Prostate gland (tissue), 2 donors: ENCODE measurements around the gene POLD4. TPM values are rescaled to one million over a fixed set of nuclear protein-coding genes. Genes with fewer than 3 reads are reported as not detected.

Experiments
- DNase-seq: peaks from one replicate; pipeline ENCODE4 v3.0.0-alpha.2; 2019; ENCODE audit warnings: low spot score
- H3K27ac ChIP-seq, 2 donors: fragments of 200-600 bp; sonication (generic); 2 replicates each; pipeline ENCODE4 v1.5.1; 2017 to 2019
- H3K27me3 ChIP-seq: fragments of 200-600 bp; sonication (generic); replicated peaks from 2 replicates; pipeline ENCODE4 v1.5.1; 2019; ENCODE audit not compliant: insufficient read depth
- H3K36me3 ChIP-seq, 2 donors: fragments of 200-600 bp; sonication (generic); 1 replicate in 1 of 2; 2 replicates in 1 of 2; pipeline versions ENCODE4 v1.5.1 to v1.8.1; 2017 to 2019
- H3K4me1 ChIP-seq: fragments of 200-600 bp; sonication (generic); replicated peaks from 2 replicates; pipeline ENCODE4 v1.5.1; 2019
- H3K4me3 ChIP-seq, 2 donors: fragments of 200-600 bp; sonication (generic); 2 replicates each; pipeline ENCODE4 v1.5.1; 2017 to 2019
- H3K9me3 ChIP-seq: fragments of 200-600 bp; sonication (generic); 2 replicates; pipeline ENCODE4 v1.5.1; 2017
- CTCF ChIP-seq, 4 experiments: fragments of 200-600 bp in 2 of 4; fragments of 450-650 bp in 2 of 4; sonication (generic) in 2 of 4; IDR thresholded peaks; 1 replicate in 3 of 4; 2 replicates in 1 of 4; pipeline ENCODE4 v1.5.1; 2016 to 2019; ENCODE audit warnings: antibody characterized with exemption in 4 of 4, mild to moderate bottlenecking in 2 of 4, moderate library complexity in 2 of 4
- POLR2A ChIP-seq: fragments of 450-650 bp; IDR thresholded peaks from one replicate; pipeline ENCODE4 v1.6.1; 2016; ENCODE audit warnings: antibody characterized with exemption, mild to moderate bottlenecking
- POLR2AphosphoS5 ChIP-seq: sonication (generic); formaldehyde crosslinking; IDR thresholded peaks from one replicate; pipeline ENCODE4 v1.6.1; 2017; ENCODE audit warnings: antibody characterized with exemption
- WGBS: methylation state at CpG from one replicate; pipeline ENCODE4 v1.1.5; 2018; 5-methylcytosine and 5-hydroxymethylcytosine counted together
- intact Hi-C: fragments of 100-400 bp; cut with DNase I; formaldehyde crosslinking; loops from one replicate; pipeline ENCODE4 v1.14.2; 2022
- total RNA-seq, 2 donors: library from RNA; depleted of rRNA; stranded (reverse); fragments of >200 nt; gene quantifications; one replicate each; pipeline ENCODE4 v1.1.0, GENCODE V29; 2016

Gene POLD4
- total RNA-seq, 2 donors from 2014 or later, result 95.1 to 145 TPM

GRCh38 chr11:67366961-67367760 lies 13.8 kb upstream of the POLD4 start:
- Histone ChIP-seq H3K4me1 (peaks cover 24% of the 10 kb centered on the region), H3K9me3 (no peaks in the 10 kb centered on the region), H3K4me3 (no peak overlapping the region), H3K36me3 (no peaks in the 10 kb centered on the region), H3K27ac (peak overlapping the region; percentile 27 to 32), H3K27me3 (no peaks in the 10 kb centered on the region)
- WGBS, result 33% methylated on average over 14 of the region's 25 CpGs
- DNase-seq, result no peak
- intact Hi-C loops, result no loop called here
- TF ChIP-seq POLR2AphosphoS5 (no peak), POLR2A (no peak), CTCF (IDR thresholded peaks at IDR 0.05) (no peak)

- DNase-seq, result no peak
- Histone ChIP-seq H3K4me1 (peaks cover 18% of the 10 kb centered on the region), H3K4me3 (no peak overlapping the region), H3K27me3 (no peaks in the 10 kb centered on the region), H3K27ac (peak overlapping the region; percentile 27 to 32), H3K9me3 (no peaks in the 10 kb centered on the region), H3K36me3 (no peaks in the 10 kb centered on the region)
- TF ChIP-seq POLR2A (no peak), POLR2AphosphoS5 (no peak), CTCF (IDR thresholded peaks at IDR 0.05) (no peak)
- WGBS, result 16% methylated on average over 8 of the region's 8 CpGs
- intact Hi-C loops, result no loop called here
These were observed 13.2 kb upstream of the POLD4 start for GRCh38 chr11:67366546-67366945.

- no peak for DNase-seq
- Histone ChIP-seq H3K4me3 (no peak overlapping the region), H3K27ac (peak overlapping the region in 1 of 2 donors; percentile 32), H3K9me3 (no peaks in the 10 kb centered on the region), H3K4me1 (peaks cover 16% of the 10 kb centered on the region), H3K36me3 (no peaks in the 10 kb centered on the region), H3K27me3 (no peaks in the 10 kb centered on the region)
- TF ChIP-seq POLR2A (no peak), POLR2AphosphoS5 (no peak), CTCF (IDR thresholded peaks at IDR 0.05) (no peak)
- WGBS, result 49% methylated on average over 14 of the region's 14 CpGs
- intact Hi-C loops, result no loop called here
These were observed 12.5 kb upstream of the POLD4 start for GRCh38 chr11:67365736-67366444.

GRCh38 chr11:67364783-67365722 lies 11.7 kb upstream of the POLD4 start:
- 73% methylated on average over 24 of the region's 24 CpGs for WGBS
- TF ChIP-seq CTCF (IDR thresholded peaks at IDR 0.05) (no peak), POLR2A (no peak), POLR2AphosphoS5 (no peak)
- intact Hi-C loops, result no loop called here
- H3K9me3 ChIP-seq, result no peaks in the 10 kb centered on the region
- no peak for DNase-seq
- H3K27me3 ChIP-seq, result no peaks in the 10 kb centered on the region
- H3K4me3 ChIP-seq, result no peak overlapping the region
- peaks cover 10% of the 10 kb centered on the region for H3K4me1 ChIP-seq
- H3K36me3 ChIP-seq, result no peaks in the 10 kb centered on the region
- no peak overlapping the region for H3K27ac ChIP-seq
